GM12875 (cell line): Measurements from ENCODE around the gene RAB3C.

Experiments used
- H3K4me3 ChIP-seq: one replicate; pipeline ENCODE4 v1.5.1; 2011; ENCODE audit warnings: low read depth, low read length, control low read depth
- CTCF ChIP-seq: IDR thresholded peaks from 2 replicates; pipeline ENCODE4 v1.5.1; 2011; ENCODE audit warnings: low read depth, mild to moderate bottlenecking, control low read depth, inconsistent platforms, low read length, moderate library complexity, borderline replicate concordance; ENCODE audit not compliant: insufficient read depth

RAB3C gene

GRCh38 chr5:58838729-58839128 lies 255.9 kb downstream of the RAB3C start:
- TF ChIP-seq CTCF = no peak
- H3K4me3 ChIP-seq = no peak overlapping the region

GRCh38 chr5:58842852-58843251 lies 260.0 kb downstream of the RAB3C start:
- TF ChIP-seq CTCF = no peak
- no peak overlapping the region for H3K4me3 ChIP-seq

- no peak for TF ChIP-seq CTCF
- no peak overlapping the region for H3K4me3 ChIP-seq
Observed at GRCh38 chr5:58844395-58844794, 261.5 kb downstream of the RAB3C start.

GRCh38 chr5:58847041-58847440 lies 264.2 kb downstream of the RAB3C start:
- TF ChIP-seq CTCF = no peak
- H3K4me3 ChIP-seq = no peak overlapping the region

GRCh38 chr5:58849223-58849622 lies 266.3 kb downstream of the RAB3C start:
- H3K4me3 ChIP-seq = no peak overlapping the region
- no peak for TF ChIP-seq CTCF

GRCh38 chr5:58849921-58850667 lies 267.2 kb downstream of the RAB3C start:
- H3K4me3 ChIP-seq = no peak overlapping the region
- no peak for TF ChIP-seq CTCF

- H3K4me3 ChIP-seq = no peak overlapping the region
- TF ChIP-seq CTCF = no peak
Observed at GRCh38 chr5:58851153-58851552, 268.3 kb downstream of the RAB3C start.
